ENCODE results near the gene ETV3. TPM values are rescaled to one million over a fixed set of nuclear protein-coding genes. Genes with fewer than 3 reads are reported as not detected.

Gene ETV3
- total RNA-seq, 1 donor from 2014 or later: 39.0 TPM

DNA sequence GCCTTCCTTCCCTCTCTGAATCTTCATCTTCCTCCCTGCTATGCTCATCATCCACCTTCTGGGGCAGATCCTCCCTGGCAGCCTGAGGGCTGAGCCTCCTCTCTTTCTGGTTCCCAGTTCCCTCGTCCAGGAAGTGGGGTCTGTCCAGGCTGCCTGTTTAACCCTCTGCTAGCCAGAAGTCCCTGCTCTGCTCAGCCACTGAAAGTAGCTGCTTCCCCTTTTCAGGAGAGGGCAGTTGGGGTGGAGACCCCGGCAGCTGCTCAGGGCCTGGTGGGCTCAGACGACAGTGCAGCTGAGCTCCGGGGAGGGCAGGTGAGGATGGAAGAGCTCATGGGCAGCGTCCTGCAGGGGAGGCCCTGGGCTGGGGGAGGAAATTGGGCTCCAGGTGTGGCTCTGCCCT lies 43.1 kb upstream of the ETV3 start:
- H3K9me3 Mint-ChIP-seq (ENCODE audit: unreplicated experiment): no peaks in the 10 kb centered on the region
- H3K27ac Mint-ChIP-seq (ENCODE audit: unreplicated experiment): no peak overlapping the region
- no peak for DNase-seq
- TF ChIP-seq, protein P1, sequence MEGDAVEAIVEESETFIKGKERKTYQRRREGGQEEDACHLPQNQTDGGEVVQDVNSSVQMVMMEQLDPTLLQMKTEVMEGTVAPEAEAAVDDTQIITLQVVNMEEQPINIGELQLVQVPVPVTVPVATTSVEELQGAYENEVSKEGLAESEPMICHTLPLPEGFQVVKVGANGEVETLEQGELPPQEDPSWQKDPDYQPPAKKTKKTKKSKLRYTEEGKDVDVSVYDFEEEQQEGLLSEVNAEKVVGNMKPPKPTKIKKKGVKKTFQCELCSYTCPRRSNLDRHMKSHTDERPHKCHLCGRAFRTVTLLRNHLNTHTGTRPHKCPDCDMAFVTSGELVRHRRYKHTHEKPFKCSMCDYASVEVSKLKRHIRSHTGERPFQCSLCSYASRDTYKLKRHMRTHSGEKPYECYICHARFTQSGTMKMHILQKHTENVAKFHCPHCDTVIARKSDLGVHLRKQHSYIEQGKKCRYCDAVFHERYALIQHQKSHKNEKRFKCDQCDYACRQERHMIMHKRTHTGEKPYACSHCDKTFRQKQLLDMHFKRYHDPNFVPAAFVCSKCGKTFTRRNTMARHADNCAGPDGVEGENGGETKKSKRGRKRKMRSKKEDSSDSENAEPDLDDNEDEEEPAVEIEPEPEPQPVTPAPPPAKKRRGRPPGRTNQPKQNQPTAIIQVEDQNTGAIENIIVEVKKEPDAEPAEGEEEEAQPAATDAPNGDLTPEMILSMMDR (IDR thresholded peaks at IDR 0.05; ENCODE audit: partially characterized antibody, unreplicated experiment): no peak
- H3K27me3 Mint-ChIP-seq (ENCODE audit: unreplicated experiment): no peaks in the 10 kb centered on the region
- no peaks in the 10 kb centered on the region for H3K36me3 Mint-ChIP-seq (ENCODE audit: unreplicated experiment)
- H3K4me3 Mint-ChIP-seq (ENCODE audit: unreplicated experiment): no peak overlapping the region
- no peaks in the 10 kb centered on the region for H3K4me1 Mint-ChIP-seq (ENCODE audit: low read depth, unreplicated experiment)

DNA sequence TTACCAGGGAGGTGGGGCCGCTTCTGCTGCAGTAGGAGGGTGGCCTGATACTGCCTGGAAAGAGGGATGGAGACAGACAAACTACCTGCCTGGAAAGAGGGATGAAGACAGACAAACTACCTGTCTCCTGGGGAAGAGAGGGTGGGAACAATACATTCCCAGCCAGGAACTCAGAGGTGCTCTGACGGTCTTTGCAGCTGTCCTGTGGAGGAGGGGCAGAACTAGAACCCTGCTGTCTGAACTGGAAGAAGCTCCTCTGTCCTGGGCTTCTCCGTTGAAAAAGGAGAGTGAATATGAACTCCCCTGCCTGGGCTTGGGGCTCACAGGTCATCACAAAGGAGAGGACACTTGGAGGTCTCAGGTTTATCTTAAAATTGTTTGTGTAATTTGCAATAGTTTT lies 40.3 kb upstream of the ETV3 start:
- Mint-ChIP-seq H3K4me1 (ENCODE audit: low read depth, unreplicated experiment) (no peaks in the 10 kb centered on the region), H3K36me3 (ENCODE audit: unreplicated experiment) (no peaks in the 10 kb centered on the region), H3K27me3 (ENCODE audit: unreplicated experiment) (no peaks in the 10 kb centered on the region), H3K4me3 (ENCODE audit: unreplicated experiment) (no peak overlapping the region), H3K9me3 (ENCODE audit: unreplicated experiment) (no peaks in the 10 kb centered on the region), H3K27ac (ENCODE audit: unreplicated experiment) (no peak overlapping the region)
- no peak for DNase-seq
- TF ChIP-seq, protein P1 (IDR thresholded peaks at IDR 0.05; ENCODE audit: partially characterized antibody, unreplicated experiment): no peak

DNA sequence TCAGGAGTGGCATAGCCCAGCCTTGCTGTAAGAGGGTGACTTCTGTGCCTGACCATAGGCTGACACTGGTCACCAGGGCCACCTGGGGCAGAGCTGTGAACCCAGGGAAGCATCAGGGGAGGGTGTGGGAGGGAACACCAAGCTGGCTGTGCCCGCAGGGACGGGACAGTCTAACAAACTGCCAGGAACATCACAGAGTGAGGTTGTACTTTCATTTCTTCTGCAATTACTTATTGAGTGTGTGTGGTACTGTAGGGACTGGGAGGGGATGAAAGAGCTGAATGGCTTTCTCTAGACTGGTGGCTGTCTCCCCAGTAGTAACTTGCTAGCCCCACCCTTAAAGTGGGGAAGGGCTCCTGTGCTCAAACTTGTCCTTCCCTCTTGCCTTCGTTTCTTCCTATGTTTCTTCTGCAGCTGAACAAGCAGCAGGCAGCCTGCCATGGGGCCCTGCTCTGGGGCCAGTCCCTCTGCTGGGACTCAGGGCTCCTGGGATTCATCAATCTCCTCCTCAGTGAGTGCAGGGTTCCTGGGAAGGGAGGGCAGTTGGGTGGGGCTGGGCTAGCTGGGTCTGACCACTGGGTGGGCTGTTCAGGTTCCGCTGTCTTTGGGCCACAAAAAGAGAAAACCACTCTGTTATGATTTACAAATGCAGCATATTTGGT lies 39.7 kb upstream of the ETV3 start:
- TF ChIP-seq, protein P1 (IDR thresholded peaks at IDR 0.05; ENCODE audit: partially characterized antibody, unreplicated experiment): no peak
- H3K27ac Mint-ChIP-seq (ENCODE audit: unreplicated experiment): no peak overlapping the region
- no peaks in the 10 kb centered on the region for H3K4me1 Mint-ChIP-seq (ENCODE audit: low read depth, unreplicated experiment)
- no peak overlapping the region for H3K4me3 Mint-ChIP-seq (ENCODE audit: unreplicated experiment)
- DNase-seq: no peak
- H3K27me3 Mint-ChIP-seq (ENCODE audit: unreplicated experiment): no peaks in the 10 kb centered on the region
- no peaks in the 10 kb centered on the region for H3K36me3 Mint-ChIP-seq (ENCODE audit: unreplicated experiment)
- no peaks in the 10 kb centered on the region for H3K9me3 Mint-ChIP-seq (ENCODE audit: unreplicated experiment)

DNA sequence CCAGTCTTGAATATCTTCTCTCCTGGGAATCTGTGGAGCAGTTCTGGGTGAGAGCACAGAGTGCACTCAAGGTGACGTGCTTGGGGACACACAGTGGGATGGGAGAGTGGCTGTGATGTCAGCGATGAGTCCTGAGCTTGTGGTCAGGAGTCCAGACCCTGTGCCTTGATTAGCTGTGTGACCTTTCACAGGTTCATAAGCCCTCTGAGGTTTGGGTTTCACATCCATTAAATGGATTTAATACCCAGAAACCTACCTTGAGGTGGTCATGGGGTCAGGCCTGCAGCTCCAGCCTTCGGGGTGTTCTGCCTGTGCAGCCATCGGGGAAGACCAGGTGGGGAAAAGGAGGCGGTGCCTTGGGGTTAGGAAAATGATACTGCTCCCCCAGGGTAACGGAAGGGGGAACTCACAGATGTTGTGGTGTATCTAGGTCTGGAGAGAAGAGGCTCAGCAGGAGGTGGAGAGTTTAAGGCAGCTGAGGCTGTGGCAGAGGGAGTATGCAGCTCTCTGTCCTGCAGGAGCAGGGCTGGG lies 38.5 kb upstream of the ETV3 start:
- H3K36me3 Mint-ChIP-seq (ENCODE audit: unreplicated experiment): no peaks in the 10 kb centered on the region
- no peaks in the 10 kb centered on the region for H3K27me3 Mint-ChIP-seq (ENCODE audit: unreplicated experiment)
- peaks cover 3% of the 10 kb centered on the region for H3K9me3 Mint-ChIP-seq (ENCODE audit: unreplicated experiment)
- H3K4me3 Mint-ChIP-seq (ENCODE audit: unreplicated experiment): no peak overlapping the region
- DNase-seq: no peak
- H3K4me1 Mint-ChIP-seq (ENCODE audit: low read depth, unreplicated experiment): no peaks in the 10 kb centered on the region
- no peak overlapping the region for H3K27ac Mint-ChIP-seq (ENCODE audit: unreplicated experiment)
- TF ChIP-seq, protein P1 (IDR thresholded peaks at IDR 0.05; ENCODE audit: partially characterized antibody, unreplicated experiment): no peak

DNA sequence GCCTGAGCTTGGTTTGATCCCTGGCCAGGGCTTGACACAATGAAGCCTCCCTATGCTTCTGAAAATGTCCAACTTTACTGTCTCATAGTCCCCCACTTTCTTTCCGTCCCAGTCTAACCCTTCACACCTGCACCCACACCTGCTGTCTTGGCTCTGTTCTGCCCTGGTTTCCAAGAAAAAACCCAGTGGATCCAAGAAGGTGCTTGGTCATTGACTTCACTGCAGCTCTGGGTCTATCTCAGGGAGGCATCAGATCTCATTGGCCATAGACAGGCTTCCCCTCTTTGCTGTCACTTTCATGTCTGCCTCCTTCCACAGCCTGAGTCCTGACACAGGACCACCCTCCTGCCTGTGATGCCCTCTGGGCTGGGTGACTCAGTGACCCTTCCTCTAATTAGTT lies 37.8 kb upstream of the ETV3 start:
- no peak overlapping the region for H3K4me3 Mint-ChIP-seq (ENCODE audit: unreplicated experiment)
- no peak overlapping the region for H3K27ac Mint-ChIP-seq (ENCODE audit: unreplicated experiment)

More for the DNA sequence above, 37.8 kb upstream of the ETV3 start:
- H3K9me3 Mint-ChIP-seq (ENCODE audit: unreplicated experiment): peaks cover 3% of the 10 kb centered on the region
- no peak for DNase-seq
- TF ChIP-seq, protein P1 (IDR thresholded peaks at IDR 0.05; ENCODE audit: partially characterized antibody, unreplicated experiment): no peak
- H3K4me1 Mint-ChIP-seq (ENCODE audit: low read depth, unreplicated experiment): no peaks in the 10 kb centered on the region
- no peaks in the 10 kb centered on the region for H3K36me3 Mint-ChIP-seq (ENCODE audit: unreplicated experiment)
- H3K27me3 Mint-ChIP-seq (ENCODE audit: unreplicated experiment): no peaks in the 10 kb centered on the region
